Cerebellar cortex (tissue), 1 donor: Measurements from ENCODE around the gene NTN1.

Experiments used
- DNase-seq: peaks from one replicate; pipeline ENCODE4 v3.0.0-alpha.2; 2015; ENCODE audit warnings: low spot score

NTN1 gene

GRCh38 chr17:9217151-9218056 is 196.1 kb downstream of the NTN1 start:
- DNase-seq = peak; percentile 95

GRCh38 chr17:9218064-9218635 is 196.8 kb downstream of the NTN1 start:
- DNase-seq = no peak

DNA sequence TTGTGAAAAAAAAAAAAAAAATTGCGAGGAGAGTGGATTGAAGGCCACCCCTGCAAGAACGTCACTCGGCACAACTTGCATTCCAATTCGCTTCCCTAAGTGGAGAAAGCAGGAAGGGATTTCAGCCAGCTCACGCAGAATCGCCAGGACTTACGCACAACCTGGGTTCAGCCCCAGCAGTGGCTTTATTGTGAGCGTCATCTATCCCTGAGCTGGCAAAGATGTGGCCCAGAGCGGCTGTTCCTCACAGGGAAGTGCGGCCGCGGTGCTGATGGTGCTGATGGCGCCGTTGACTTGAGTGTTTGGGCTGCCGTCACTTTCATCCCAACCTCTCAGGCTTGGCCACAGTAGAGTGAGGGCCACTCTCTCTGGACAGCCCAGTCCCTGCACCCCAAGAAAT is 197.6 kb downstream of the NTN1 start:
- no peak for DNase-seq

DNA sequence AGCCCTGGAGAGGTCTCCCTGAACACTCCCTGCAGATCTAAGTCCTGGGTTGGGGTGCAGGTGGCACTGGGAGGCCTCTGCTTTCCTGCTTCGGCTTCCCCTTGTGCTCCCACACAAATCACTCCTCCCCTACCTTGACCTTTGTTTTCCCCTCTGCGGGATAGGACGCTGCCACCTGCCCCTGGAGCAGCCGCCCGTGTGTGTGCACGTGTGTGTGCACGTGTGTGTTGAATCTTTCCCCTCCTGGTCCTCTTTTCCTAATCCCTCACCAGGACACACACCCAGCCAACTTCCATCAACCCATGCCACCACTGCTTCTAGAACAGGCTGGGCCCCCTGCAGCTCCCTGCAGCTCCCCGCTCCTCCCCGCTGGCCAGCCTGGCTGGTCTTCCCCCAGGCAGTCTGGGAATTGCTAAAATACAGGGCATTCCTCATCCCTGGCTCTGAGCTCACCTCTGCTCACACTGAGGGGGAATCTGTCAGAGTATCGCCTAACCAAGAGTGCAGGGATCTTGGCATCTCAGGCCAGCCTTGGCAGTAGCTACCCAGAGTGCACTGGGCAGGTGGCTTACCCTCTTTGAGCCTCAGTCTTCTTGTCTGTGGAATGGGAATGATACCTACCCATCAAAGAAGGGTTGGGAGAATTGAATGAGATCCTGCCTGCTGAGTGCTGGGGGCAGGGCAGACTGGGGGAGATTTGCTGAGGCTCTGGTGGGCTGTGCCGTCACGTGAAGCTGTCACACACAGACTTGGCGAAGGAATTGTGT is 198.5 kb downstream of the NTN1 start:
- no peak for DNase-seq

- no peak for DNase-seq
Measured at GRCh38 chr17:9220398-9221146, 199.3 kb downstream of the NTN1 start.

DNA sequence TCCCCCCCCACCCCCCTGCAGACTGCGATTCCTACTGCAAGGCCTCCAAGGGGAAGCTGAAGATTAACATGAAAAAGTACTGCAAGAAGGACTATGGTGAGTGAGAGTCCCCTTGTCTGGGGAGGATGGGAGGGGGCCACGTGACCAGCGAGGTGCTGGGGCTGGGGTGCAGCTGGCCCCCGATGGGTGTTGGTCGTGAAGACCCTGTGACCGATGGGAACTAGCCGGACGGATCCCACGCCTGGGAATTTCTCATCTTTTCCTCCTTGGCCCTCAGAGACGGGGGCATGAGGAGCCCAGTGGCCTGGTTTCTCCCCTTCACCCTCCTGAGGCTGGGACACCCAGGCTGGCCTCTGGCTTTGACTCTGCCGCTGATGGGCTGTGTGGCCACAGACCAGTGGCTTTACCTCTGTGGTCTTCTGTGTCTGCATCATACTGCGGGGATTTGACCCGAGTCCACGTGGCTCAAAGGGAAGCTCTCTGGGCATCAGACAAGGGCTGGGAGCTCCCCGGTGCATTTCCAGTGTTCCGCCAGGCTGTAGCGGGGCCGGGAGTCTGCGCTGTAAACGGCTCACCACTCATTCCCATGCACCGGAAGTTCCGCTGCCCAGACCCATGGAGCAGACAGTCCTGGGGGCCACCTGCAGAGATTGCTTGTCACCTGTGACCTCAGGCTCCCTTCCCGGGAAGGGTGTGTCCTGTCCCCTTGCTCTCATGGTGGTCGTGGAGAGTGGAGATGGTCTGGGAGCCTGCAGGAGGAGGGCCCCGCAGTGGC is 200.0 kb downstream of the NTN1 start:
- no peak for DNase-seq

GRCh38 chr17:9221922-9222180 is 200.5 kb downstream of the NTN1 start:
- no peak for DNase-seq

- no peak for DNase-seq
Measured at GRCh38 chr17:9223531-9223930, 202.2 kb downstream of the NTN1 start.

DNA sequence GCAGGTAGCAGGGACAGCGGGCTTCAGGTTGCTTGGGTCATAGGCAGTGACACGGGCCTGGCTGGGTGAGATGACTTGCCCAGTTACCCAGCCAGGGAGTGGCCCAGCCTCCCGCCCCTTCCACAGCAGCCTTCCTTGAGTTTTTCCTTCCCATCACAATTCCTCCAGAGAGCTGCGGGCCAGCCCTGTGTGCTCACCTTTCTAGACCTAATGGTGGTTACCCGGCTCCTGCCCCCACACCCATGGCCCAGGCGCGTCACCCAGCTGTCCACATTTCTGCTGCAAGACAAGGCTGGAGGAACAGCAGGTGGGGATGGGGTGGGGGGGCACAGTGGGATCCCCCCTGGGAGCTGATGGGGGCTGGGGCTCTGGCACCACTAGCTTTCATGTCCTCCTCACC is 203.2 kb downstream of the NTN1 start:
- no peak for DNase-seq

GRCh38 chr17:9225305-9226101 is 204.2 kb downstream of the NTN1 start:
- DNase-seq = no peak

- DNase-seq = no peak
Measured at GRCh38 chr17:9226130-9226793, 205.0 kb downstream of the NTN1 start.

DNA sequence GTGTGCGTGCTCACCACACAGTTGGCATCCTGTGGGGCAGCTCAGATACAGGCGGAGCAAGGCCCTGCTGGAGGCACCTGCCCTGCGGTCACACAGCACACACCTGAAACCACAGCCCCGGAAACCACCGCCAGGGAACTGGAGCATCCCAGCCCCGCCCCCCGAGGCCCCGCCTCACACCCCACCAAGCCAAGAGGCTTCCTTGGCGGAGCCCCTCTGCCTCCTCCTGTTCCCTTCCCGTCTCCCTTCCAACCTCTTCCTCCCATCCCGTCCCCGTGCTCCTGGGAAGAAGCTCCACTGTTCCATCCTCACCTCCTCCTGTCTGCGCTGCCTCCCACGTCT is 205.5 kb downstream of the NTN1 start:
- no peak for DNase-seq

- no peak for DNase-seq
Measured at GRCh38 chr17:9227819-9228407, 206.6 kb downstream of the NTN1 start.

- DNase-seq = no peak
Measured at GRCh38 chr17:9228408-9229159, 207.3 kb downstream of the NTN1 start.

DNA sequence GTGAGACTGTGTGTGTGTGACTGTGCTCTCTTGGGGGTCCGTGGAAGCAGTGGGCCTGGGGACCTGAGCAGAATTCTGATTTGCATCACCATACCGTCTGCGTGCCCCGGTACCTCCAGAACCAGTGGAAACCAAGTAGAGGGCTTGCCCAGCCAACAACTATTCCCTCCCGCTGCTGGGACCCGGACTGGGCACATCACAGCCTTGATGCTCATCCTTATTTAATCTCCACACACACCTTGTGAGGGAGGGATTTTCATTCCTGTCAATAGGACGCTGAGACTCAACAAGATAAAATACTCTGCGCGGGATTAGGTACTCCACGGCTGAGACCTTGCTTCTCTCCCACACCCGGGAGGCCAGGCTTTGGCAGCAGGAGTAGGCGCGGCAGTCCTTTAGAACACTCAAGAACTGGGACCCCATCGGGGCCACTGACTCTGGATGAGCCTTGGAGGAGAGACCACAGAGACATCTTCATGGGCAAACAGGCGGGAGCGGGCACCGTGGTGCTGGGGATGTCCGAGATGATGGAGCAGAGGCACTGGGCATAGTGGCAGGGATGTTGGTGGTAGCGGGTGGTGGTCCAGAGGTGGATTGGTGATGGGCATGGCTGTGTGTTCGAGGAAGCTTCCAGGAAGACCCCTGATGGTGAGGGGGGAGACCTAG is 208.0 kb downstream of the NTN1 start:
- DNase-seq = no peak

DNA sequence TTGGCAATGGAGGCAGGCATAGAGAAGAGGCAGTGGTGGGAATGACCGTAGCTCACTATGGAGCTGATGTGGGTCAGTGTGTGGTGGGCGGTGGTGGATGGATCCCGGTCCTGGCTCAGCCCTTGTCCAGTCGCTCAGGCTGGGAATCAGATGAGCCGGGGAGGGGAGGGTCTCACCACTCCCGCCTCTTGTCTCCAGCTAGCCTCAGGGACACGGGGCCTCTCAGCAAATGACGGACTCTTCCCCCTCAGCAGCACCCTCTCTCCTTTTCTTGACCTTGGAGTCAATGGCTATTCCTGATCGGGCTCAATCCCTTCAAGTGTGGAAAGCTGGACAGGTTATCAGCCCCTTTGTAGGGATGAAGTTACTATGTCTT is 208.5 kb downstream of the NTN1 start:
- DNase-seq = no peak

DNA sequence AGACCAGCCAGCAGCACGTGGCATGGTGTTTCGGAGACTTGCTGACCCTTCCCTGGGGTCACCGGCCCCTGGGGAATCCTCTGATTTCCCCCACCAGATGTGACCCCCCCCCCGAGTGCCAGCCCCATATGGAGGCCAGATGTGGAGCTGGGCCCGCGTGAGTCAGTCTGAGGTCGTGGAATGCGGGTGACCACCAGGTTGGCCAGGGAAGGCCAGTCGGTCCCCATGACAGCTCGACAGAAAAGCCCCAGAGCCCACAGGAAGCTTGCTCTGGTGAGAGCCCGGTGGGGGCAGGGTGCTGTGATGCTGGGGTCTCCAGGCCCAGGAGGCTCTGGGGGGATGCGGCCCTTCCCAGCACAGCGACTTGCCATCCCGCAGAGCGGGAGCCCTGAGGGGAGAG is 209.0 kb downstream of the NTN1 start:
- no peak for DNase-seq

- DNase-seq = no peak
Measured at GRCh38 chr17:9230861-9231260, 209.6 kb downstream of the NTN1 start.
